K562 (cell line): ENCODE data around the gene SLC25A34. TPM values are rescaled to one million over a fixed set of nuclear protein-coding genes. Genes with fewer than 3 reads are reported as not detected.

ENCODE experiments used
- ATAC-seq: fragments of 200-7000 bp; cut with Tn5 transposase; 3 replicates; pipeline ENCODE4 v1.9.1; 2020; ENCODE audit warnings: moderate library complexity
- BruUV-seq: library from RNA; stranded (reverse); fragments of 400-500 nt; replicated peaks from 2 replicates; lab custom pipeline; 2021; lab: Mats Ljungman, UMichigan
- CTCF ChIA-PET: fragments of 300-600 bp; formaldehyde crosslinking; extraction: SDS; loops from one replicate; lab custom pipeline; 2021; ENCODE audit warnings: low intra/inter-chr PET ratio; lab: Yijun Ruan, JAX
- POLR2A ChIA-PET: fragments of 300-600, 350-650 bp; sonication (Branson Sonifier 250); formaldehyde crosslinking; extraction: SDS; loops from one replicate; lab custom pipeline; 2021; ENCODE audit warnings: antibody characterized with exemption, inconsistent platforms; lab: Yijun Ruan, JAX
- DNase-seq, 4 experiments: peaks; one replicate each; pipeline versions ENCODE4 v3.0.0 to v3.0.0-alpha.2; 2011 to 2018; ENCODE audit warnings: low spot score in 3 of 4, mixed read lengths in 3 of 4; ENCODE audit errors: extremely low read depth in 1 of 4
- FAIRE-seq: peaks from 2 replicates; lab custom pipeline; 2011; peaks lifted over from hg19 to GRCh38; lab: Jason Lieb, UNC
- H2AFZ ChIP-seq: 2 replicates; pipeline ENCODE4 v1.6.0; 2011; ENCODE audit warnings: low read depth, low read length, control low read depth, inconsistent platforms
- H3K27ac ChIP-seq: fragments of 200-600 bp; 3 replicates; pipeline ENCODE4 v1.8.0; 2011; ENCODE audit warnings: low read depth, mild to moderate bottlenecking, control low read depth, inconsistent platforms, low read length, moderate library complexity, mixed read lengths; ENCODE audit errors: extremely low read depth
- H3K27me3 ChIP-seq, 2 experiments: fragments of 300-600 bp in 1 of 2; 2 replicates in 1 of 2; 3 replicates in 1 of 2; pipeline versions ENCODE4 v1.6.0 to v1.8.0; 2011; ENCODE audit warnings: inconsistent platforms in 2 of 2, low read length in 2 of 2, mild to moderate bottlenecking in 1 of 2, mixed read lengths in 1 of 2, moderate library complexity in 1 of 2; ENCODE audit not compliant: control insufficient read depth in 2 of 2, insufficient read depth in 2 of 2
- H3K36me3 ChIP-seq: fragments of 300-600 bp; 3 replicates; pipeline ENCODE4 v1.8.0; 2011; ENCODE audit warnings: mild to moderate bottlenecking, low read length, inconsistent platforms; ENCODE audit not compliant: control insufficient read depth, insufficient read depth
- H3K4me1 ChIP-seq, 2 experiments: fragments of 200-600 bp in 1 of 2; replicated peaks in 1 of 2; 2 replicates in 1 of 2; 3 replicates in 1 of 2; pipeline versions ENCODE4 v1.5.1 to v1.8.0; 2011; ENCODE audit warnings: inconsistent platforms in 2 of 2, low read length in 2 of 2, mild to moderate bottlenecking in 1 of 2, mixed read lengths in 1 of 2, moderate library complexity in 1 of 2; ENCODE audit not compliant: control insufficient read depth in 2 of 2, insufficient read depth in 2 of 2
- H3K4me2 ChIP-seq: 2 replicates; pipeline ENCODE4 v1.6.1; 2011; ENCODE audit warnings: low read length, control low read depth, inconsistent platforms, mixed read lengths; ENCODE audit not compliant: insufficient read depth
- H3K4me3 ChIP-seq: fragments of 200-600 bp; sonication (generic), shearing (Covaris generic); 2 replicates; pipeline ENCODE4 v1.5.1; 2016; ENCODE audit warnings: control low read depth, inconsistent platforms
- H3K79me2 ChIP-seq: fragments of 200-600 bp; 3 replicates; pipeline ENCODE4 v1.8.0; 2011; ENCODE audit warnings: low read length, inconsistent platforms; ENCODE audit not compliant: control insufficient read depth, insufficient read depth
- H3K9ac ChIP-seq, 2 experiments: 2 replicates each; pipeline versions ENCODE4 v1.6.0 to v1.6.1; 2011; ENCODE audit warnings: low read depth in 2 of 2, low read length in 2 of 2, control low read depth in 1 of 2, inconsistent platforms in 1 of 2, mild to moderate bottlenecking in 1 of 2, mixed read lengths in 1 of 2; ENCODE audit not compliant: insufficient read depth in 1 of 2
- H3K9me1 ChIP-seq: one replicate; pipeline ENCODE4 v1.6.0; 2011; ENCODE audit warnings: inconsistent platforms, mild to moderate bottlenecking, low read length, moderate library complexity; ENCODE audit not compliant: control insufficient read depth, insufficient read depth
- H3K9me3 ChIP-seq: replicated peaks from 2 replicates; pipeline ENCODE4 v1.5.1; 2011; ENCODE audit warnings: low read depth, low read length, inconsistent platforms; ENCODE audit not compliant: control insufficient read depth, insufficient read depth
- H4K20me1 ChIP-seq: replicated peaks from 2 replicates; pipeline ENCODE4 v1.6.1; 2011; ENCODE audit warnings: low read length, inconsistent platforms, mixed read lengths; ENCODE audit not compliant: control insufficient read depth, insufficient read depth
- CTCFL ChIP-seq: IDR thresholded peaks from 2 replicates; pipeline ENCODE4 v1.6.1; 2011; ENCODE audit warnings: borderline replicate concordance, low read depth, mild to moderate bottlenecking, moderate library complexity, low read length; ENCODE audit not compliant: insufficient read depth, poor library complexity, severe bottlenecking
- POLR2G ChIP-seq: fragments of 200-400 bp; formaldehyde crosslinking; IDR thresholded peaks from 2 replicates; pipeline ENCODE4 v1.6.1; 2017; ENCODE audit warnings: low read depth, mild to moderate bottlenecking, antibody characterized with exemption, low read length, moderate library complexity
- RBM22 ChIP-seq: fragments of 200-400 bp; formaldehyde crosslinking; IDR thresholded peaks from 2 replicates; pipeline ENCODE4 v1.6.1; 2018; ENCODE audit warnings: low read length, low read depth; ENCODE audit not compliant: poor library complexity, severe bottlenecking
- SMAD1 ChIP-seq: fragments of 150-350 bp; IDR thresholded peaks from 2 replicates; pipeline ENCODE4 v1.6.1; 2014; ENCODE audit warnings: low read length, low read depth; ENCODE audit not compliant: partially characterized antibody
- ZKSCAN1 ChIP-seq: fragments of 150-350 bp; IDR thresholded peaks from 2 replicates; pipeline ENCODE4 v1.6.1; 2016; ENCODE audit warnings: low read depth, low read length
- ZNF408 ChIP-seq: fragments of 250-450 bp; sonication (Bioruptor Pico); IDR thresholded peaks from 2 replicates; pipeline ENCODE4 v1.4.0; 2020; ENCODE audit warnings: low read depth, mild to moderate bottlenecking, moderate library complexity
- WGBS: fragments of 100-300 bp; shearing (Covaris generic); methylation state at CpG from one replicate; pipeline ENCODE4 v1.1.6; 2016; ENCODE audit warnings: low coverage, mixed read lengths; ENCODE audit not compliant: insufficient coverage; ENCODE audit errors: missing lambda C conversion rate; 5-methylcytosine and 5-hydroxymethylcytosine counted together
- in situ Hi-C: fragments of 300-500 bp; cut with MboI; formaldehyde crosslinking; loops from 4 replicates; pipeline ENCODE4 v1.15.0; 2018; ENCODE audit warnings: inconsistent platforms, mixed read lengths
- intact Hi-C: fragments of 100-400 bp; cut with micrococcal nuclease; formaldehyde crosslinking; loops from 2 replicates; pipeline ENCODE4 v1.14.2; 2022
- polyA plus RNA-seq, 8 experiments: library from polyadenylated mRNA; depleted of rRNA in 4 of 8; stranded (reverse) in 5 of 8; unstranded in 3 of 8; fragments of >200 nt; fragmentation: Nextera tagmentation in 2 of 8; fragmentation: Illumina TruSeq in 1 of 8; extraction: Ambion mirVana in 2 of 8; extraction: Trizol in 1 of 8; gene quantifications; 2 replicates each; pipeline versions ENCODE4 v1.2.1 to v1.2.3, GENCODE V29; 2011 to 2014; ENCODE audit warnings: inconsistent platforms in 1 of 8, missing spikeins in 1 of 8
- total RNA-seq, 7 experiments: library from RNA; depleted of rRNA in 6 of 7; stranded (reverse); fragments of >200 nt in 6 of 7; fragmentation: Illumina TruSeq in 2 of 7; extraction: Trizol in 2 of 7; gene quantifications; 2 replicates each; pipeline versions ENCODE4 v1.2.1 to v1.2.3, GENCODE V29; 2011 to 2021; ENCODE audit warnings: low replicate concordance in 1 of 7
- TF ChIP-seq, protein P1 (sequence below): IDR thresholded peaks from 2 replicates; pipeline ENCODE4 v1.6.1; 2014; ENCODE audit warnings: antibody characterized with exemption

Gene SLC25A34
- total and polyA plus RNA-seq, 9 of the 15 experiments (the other 6 are each of a cell fraction or from before 2014, with no cell fraction given), result 0.01 to 0.57 (median 0.16) TPM

DNA sequence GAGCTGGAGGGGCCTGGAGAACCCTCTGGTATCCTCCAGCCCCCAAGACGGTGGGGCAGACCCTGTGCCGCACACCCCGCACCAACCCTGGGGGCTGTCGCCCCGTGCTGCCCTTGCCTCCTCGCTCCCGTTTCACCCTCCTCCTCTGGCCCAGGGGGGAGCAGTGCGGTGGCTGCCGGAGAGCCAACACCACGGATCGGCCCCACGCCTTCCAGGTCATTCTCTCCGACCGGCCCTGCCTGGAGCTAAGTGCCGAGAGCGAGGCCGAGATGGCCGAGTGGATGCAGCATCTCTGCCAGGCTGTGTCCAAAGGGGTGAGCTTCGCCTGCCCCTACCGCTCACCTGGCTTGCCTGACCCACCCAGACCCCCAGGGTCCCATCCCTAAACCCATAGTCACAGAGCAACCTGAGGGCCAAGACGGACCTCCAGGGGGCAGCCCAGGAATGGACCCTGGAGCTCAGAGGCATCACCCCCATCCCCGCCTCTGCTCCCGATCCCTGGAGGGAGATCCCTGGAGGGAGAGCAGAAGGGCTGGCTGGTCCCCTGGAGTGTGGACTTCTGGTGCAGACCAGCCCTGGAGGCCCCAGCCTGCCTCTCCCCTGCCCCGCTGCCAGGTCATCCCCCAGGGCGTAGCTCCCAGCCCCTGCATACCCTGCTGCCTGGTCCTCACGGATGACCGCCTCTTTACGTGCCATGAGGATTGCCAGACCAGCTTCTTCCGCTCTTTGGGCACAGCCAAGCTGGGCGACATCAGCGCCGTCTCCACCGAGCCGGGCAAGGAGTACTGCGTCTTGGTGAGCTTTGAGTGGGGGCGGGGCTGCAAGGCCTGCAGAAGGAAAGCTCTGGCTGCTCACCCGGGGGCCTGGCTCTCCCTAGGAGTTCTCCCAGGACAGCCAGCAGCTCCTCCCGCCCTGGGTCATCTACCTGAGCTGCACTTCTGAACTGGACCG lies 4.0 kb upstream of the SLC25A34 start:
- Histone ChIP-seq H3K9ac (peak overlapping the region in 1 of 2 experiments; percentile 47; a peak in 1 of 4 replicates), H3K36me3 (peaks cover 74% of the 10 kb centered on the region; the same call in 2 of the 3 replicates), H3K4me3 (no peak overlapping the region), H3K9me1 (no peaks in the 10 kb centered on the region), H3K9me3 (no peaks in the 10 kb centered on the region), H3K79me2 (no peaks in the 10 kb centered on the region), H3K27me3 (no peaks in the 10 kb centered on the region), H2AFZ (no peak overlapping the region), H4K20me1 (no peaks in the 10 kb centered on the region), H3K4me2 (no peak overlapping the region), H3K4me1 (peaks cover 0 to 60% of the 10 kb centered on the region in 2 experiments; a peak in 2 of 5 replicates), H3K27ac (no peak overlapping the region)
- WGBS, result 91% methylated on average over 37 of the region's 39 CpGs
- in situ Hi-C loops (no loop called here), intact Hi-C loops (no loop called here)
- POLR2A ChIA-PET, result interaction anchor here (0.5 to 1.3 kb wide), 4 partner anchors 9 to 126 kb away, joined by 3 to 6 read pairs (median 4); no protein-coding TSS in a partner anchor
- CTCF ChIA-PET, result no interaction called here
- BruUV-seq, result no TSS peak
- no peak for DNase-seq
- ATAC-seq, result no peak
- FAIRE-seq, result no peak
- TF ChIP-seq POLR2G (0 out of 2 replicates have a peak, but pooled peaks have one; percentile 45), RBM22 (peak; percentile 53), SMAD1 (no peak), ZKSCAN1 (no peak), ZNF408 (CRISPR knock-in tag) (no peak), CTCFL (peak; percentile 61)
- TF ChIP-seq, protein P1, sequence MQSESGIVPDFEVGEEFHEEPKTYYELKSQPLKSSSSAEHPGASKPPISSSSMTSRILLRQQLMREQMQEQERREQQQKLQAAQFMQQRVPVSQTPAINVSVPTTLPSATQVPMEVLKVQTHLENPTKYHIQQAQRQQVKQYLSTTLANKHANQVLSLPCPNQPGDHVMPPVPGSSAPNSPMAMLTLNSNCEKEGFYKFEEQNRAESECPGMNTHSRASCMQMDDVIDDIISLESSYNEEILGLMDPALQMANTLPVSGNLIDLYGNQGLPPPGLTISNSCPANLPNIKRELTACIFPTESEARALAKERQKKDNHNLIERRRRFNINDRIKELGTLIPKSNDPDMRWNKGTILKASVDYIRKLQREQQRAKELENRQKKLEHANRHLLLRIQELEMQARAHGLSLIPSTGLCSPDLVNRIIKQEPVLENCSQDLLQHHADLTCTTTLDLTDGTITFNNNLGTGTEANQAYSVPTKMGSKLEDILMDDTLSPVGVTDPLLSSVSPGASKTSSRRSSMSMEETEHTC, result no peak
